Suprapubic skin (tissue), 4 donors: ENCODE results near the gene MARVELD2. TPM values are rescaled to one million over a fixed set of nuclear protein-coding genes. Genes with fewer than 3 reads are reported as not detected.

Source experiments
- DNase-seq, 2 donors: peaks; one replicate each; pipeline ENCODE4 v3.0.0-alpha.2; 2019; ENCODE audit warnings: low spot score in 2 of 2
- H3K27ac ChIP-seq: fragments of 200-600 bp; sonication (generic); one replicate; pipeline ENCODE4 v1.5.1; 2019
- H3K27me3 ChIP-seq: fragments of 200-600 bp; sonication (generic); one replicate; pipeline ENCODE4 v1.5.1; 2019
- H3K36me3 ChIP-seq: fragments of 200-600 bp; sonication (generic); one replicate; pipeline ENCODE4 v1.5.1; 2019
- H3K4me1 ChIP-seq: fragments of 200-600 bp; sonication (generic); one replicate; pipeline ENCODE4 v1.5.1; 2019
- H3K4me3 ChIP-seq: fragments of 200-600 bp; sonication (generic); one replicate; pipeline ENCODE4 v1.5.1; 2019; ENCODE audit warnings: mild to moderate bottlenecking
- H3K9me3 ChIP-seq: fragments of 200-600 bp; sonication (generic); one replicate; pipeline ENCODE4 v1.5.1; 2019
- CTCF ChIP-seq, 2 donors: fragments of 200-600 bp in 1 of 2; fragments of 450-650 bp in 1 of 2; sonication (generic) in 1 of 2; IDR thresholded peaks; one replicate each; pipeline ENCODE4 v1.5.1; 2016 to 2019; ENCODE audit warnings: antibody characterized with exemption in 2 of 2, mild to moderate bottlenecking in 1 of 2, moderate library complexity in 1 of 2
- EP300 ChIP-seq: sonication (generic); formaldehyde crosslinking; IDR thresholded peaks from one replicate; pipeline ENCODE4 v1.6.1; 2017; ENCODE audit warnings: antibody characterized with exemption
- POLR2A ChIP-seq, 2 donors: fragments of 450-650 bp; IDR thresholded peaks; one replicate each; pipeline ENCODE4 v1.6.1; 2017; ENCODE audit warnings: antibody characterized with exemption in 2 of 2, mild to moderate bottlenecking in 2 of 2, moderate library complexity in 2 of 2
- POLR2AphosphoS5 ChIP-seq, 3 donors: sonication (generic); formaldehyde crosslinking; IDR thresholded peaks; one replicate each; pipeline ENCODE4 v1.6.1; 2017; ENCODE audit warnings: antibody characterized with exemption in 3 of 3
- WGBS: methylation state at CpG from one replicate; pipeline ENCODE4 v1.1.5; 2018; 5-methylcytosine and 5-hydroxymethylcytosine counted together
- total RNA-seq, 4 donors: library from RNA; depleted of rRNA; stranded (reverse); fragments of >200 nt; gene quantifications; one replicate each; pipeline ENCODE4 v1.1.0, GENCODE V29; 2016

Gene MARVELD2
- total RNA-seq, 4 donors from 2014 or later: 22.5 to 29.4 (median 26.0) TPM

GRCh38 chr5:69491838-69492390, 77.0 kb downstream of the MARVELD2 start:
- 14% methylated on average over 9 of the region's 17 CpGs for WGBS
- Histone ChIP-seq H3K9me3 (no peaks in the 10 kb centered on the region), H3K27ac (peak overlapping the region; percentile 85), H3K36me3 (no peaks in the 10 kb centered on the region), H3K27me3 (peaks cover 44% of the 10 kb centered on the region), H3K4me1 (peaks cover 26% of the 10 kb centered on the region), H3K4me3 (peak overlapping the region; percentile 90)
- no peak for DNase-seq
- TF ChIP-seq CTCF (IDR thresholded peaks at IDR 0.05): no peak
- TF ChIP-seq POLR2A (IDR thresholded peaks at IDR 0.05): no peak
- no peak for TF ChIP-seq EP300
- no peak for TF ChIP-seq POLR2AphosphoS5 (IDR thresholded peaks at IDR 0.05)

- Histone ChIP-seq H3K27ac (peak within 1 kb of the TSS; percentile 85), H3K9me3 (no peaks in the 10 kb centered on the region), H3K36me3 (no peaks in the 10 kb centered on the region), H3K27me3 (peaks cover 40% of the 10 kb centered on the region), H3K4me3 (peak within 1 kb of the TSS; percentile 90), H3K4me1 (peaks cover 26% of the 10 kb centered on the region)
- WGBS: under 1% methylated on average over 32 of the region's 56 CpGs
- TF ChIP-seq CTCF (IDR thresholded peaks at IDR 0.05): peak in 1 of 2 donors; percentile 17
- no peak for TF ChIP-seq POLR2AphosphoS5 (IDR thresholded peaks at IDR 0.05)
- no peak for TF ChIP-seq EP300
- peak; percentile 62 to 77 for DNase-seq
These were observed 77.5 kb downstream of the MARVELD2 start, which contains the start of gene OCLN for GRCh38 chr5:69492391-69492922. TSS of gene OCLN (plus strand) at chr5:69492790. CDS start at chr5:69504245, 11,455 bp downstream.

DNA sequence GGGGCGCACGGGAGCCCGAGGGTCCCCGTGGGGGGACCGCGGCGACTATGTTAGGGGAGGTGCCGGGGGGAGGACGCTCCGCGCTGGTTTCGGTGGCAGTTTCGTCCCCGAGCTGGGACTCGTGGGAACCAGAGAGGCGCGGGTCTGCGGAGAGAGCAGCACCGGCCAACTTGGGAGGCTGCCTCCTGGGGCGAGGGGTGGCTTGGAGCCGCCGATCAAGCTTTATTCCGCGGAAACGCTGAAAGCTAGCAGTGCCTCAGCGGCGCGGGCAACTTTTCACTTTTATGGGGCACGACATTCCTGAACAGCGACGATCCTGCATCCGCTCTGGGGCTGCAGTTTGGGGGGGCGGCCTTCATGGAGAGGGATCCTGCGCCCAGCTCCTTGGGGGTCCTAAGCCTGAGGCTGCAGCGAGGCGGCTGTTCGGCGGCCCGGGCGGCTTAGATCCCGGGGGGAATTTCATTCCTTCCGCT, 78.0 kb downstream of the MARVELD2 start:
- Histone ChIP-seq H3K4me1 (peaks cover 26% of the 10 kb centered on the region), H3K27me3 (peaks cover 36% of the 10 kb centered on the region), H3K27ac (peak overlapping the region; percentile 85), H3K36me3 (no peaks in the 10 kb centered on the region), H3K4me3 (peak overlapping the region; percentile 90), H3K9me3 (no peaks in the 10 kb centered on the region)
- TF ChIP-seq POLR2AphosphoS5 (IDR thresholded peaks at IDR 0.05) (no peak), POLR2A (IDR thresholded peaks at IDR 0.05) (no peak), CTCF (IDR thresholded peaks at IDR 0.05) (no peak), EP300 (no peak)
- DNase-seq: no peak
- 0% methylated on average over 19 of the region's 42 CpGs for WGBS

- 2% methylated on average over 30 of the region's 62 CpGs for WGBS
- H3K27me3 ChIP-seq: peaks cover 35% of the 10 kb centered on the region
These were observed 78.6 kb downstream of the MARVELD2 start for GRCh38 chr5:69493396-69494133.

More at GRCh38 chr5:69493396-69494133, 78.6 kb downstream of the MARVELD2 start:
- H3K27ac ChIP-seq: peak overlapping the region; percentile 85
- peak overlapping the region; percentile 90 for H3K4me3 ChIP-seq
- DNase-seq: no peak
- no peaks in the 10 kb centered on the region for H3K9me3 ChIP-seq
- peaks cover 26% of the 10 kb centered on the region for H3K4me1 ChIP-seq
- TF ChIP-seq POLR2A (IDR thresholded peaks at IDR 0.05): no peak
- TF ChIP-seq EP300: no peak
- no peak for TF ChIP-seq CTCF (IDR thresholded peaks at IDR 0.05)
- TF ChIP-seq POLR2AphosphoS5 (IDR thresholded peaks at IDR 0.05): no peak
- H3K36me3 ChIP-seq: no peaks in the 10 kb centered on the region

Other genes starting within 250 kb of the MARVELD2 start
- 10 to 100 TPM in 2 of 4 donors, 1 to 10 TPM in 2; 8.5 to 19.9 (median 10.8) TPM for gene CCNB1, start 248.0 kb upstream of the MARVELD2 start, total RNA-seq
- 1 to 10 TPM; 5.4 to 8.5 (median 6.5) TPM for gene CENPH, start 225.5 kb upstream of the MARVELD2 start, total RNA-seq
- gene CDK7, start 180.2 kb upstream of the MARVELD2 start, total RNA-seq: 10 to 100 TPM; 25.7 to 37.2 (median 31.2) TPM
- 10 to 100 TPM in 1 of 4 donors, 1 to 10 TPM in 3; 5.5 to 17.7 (median 6.6) TPM for gene CCDC125, start 82.3 kb upstream of the MARVELD2 start, total RNA-seq
- 10 to 100 TPM; 14.0 to 43.6 (median 19.4) TPM for gene AK6, start 45.6 kb upstream of the MARVELD2 start, total RNA-seq
- 10 to 100 TPM; 31.4 to 42.0 (median 39.2) TPM for gene TAF9, start 45.6 kb upstream of the MARVELD2 start, total RNA-seq
- gene RAD17, start 45.3 kb upstream of the MARVELD2 start, total RNA-seq: 10 to 100 TPM; 13.0 to 21.1 (median 15.0) TPM
- gene OCLN, start 77.7 kb downstream of the MARVELD2 start, total RNA-seq: 10 to 100 TPM; 31.4 to 56.9 (median 45.4) TPM
- 10 to 100 TPM; 12.0 to 18.5 (median 16.9) TPM for gene GTF2H2C, start 145.1 kb downstream of the MARVELD2 start, total RNA-seq